ENCODE data around the gene LAMB3. TPM values are rescaled to one million over a fixed set of nuclear protein-coding genes. Genes with fewer than 3 reads are reported as not detected.

The LAMB3 gene
- total and polyA plus RNA-seq, 2 donors (not counting 1 experiment from before 2014, with no cell fraction given), result 0.33 to 0.37 TPM

DNA sequence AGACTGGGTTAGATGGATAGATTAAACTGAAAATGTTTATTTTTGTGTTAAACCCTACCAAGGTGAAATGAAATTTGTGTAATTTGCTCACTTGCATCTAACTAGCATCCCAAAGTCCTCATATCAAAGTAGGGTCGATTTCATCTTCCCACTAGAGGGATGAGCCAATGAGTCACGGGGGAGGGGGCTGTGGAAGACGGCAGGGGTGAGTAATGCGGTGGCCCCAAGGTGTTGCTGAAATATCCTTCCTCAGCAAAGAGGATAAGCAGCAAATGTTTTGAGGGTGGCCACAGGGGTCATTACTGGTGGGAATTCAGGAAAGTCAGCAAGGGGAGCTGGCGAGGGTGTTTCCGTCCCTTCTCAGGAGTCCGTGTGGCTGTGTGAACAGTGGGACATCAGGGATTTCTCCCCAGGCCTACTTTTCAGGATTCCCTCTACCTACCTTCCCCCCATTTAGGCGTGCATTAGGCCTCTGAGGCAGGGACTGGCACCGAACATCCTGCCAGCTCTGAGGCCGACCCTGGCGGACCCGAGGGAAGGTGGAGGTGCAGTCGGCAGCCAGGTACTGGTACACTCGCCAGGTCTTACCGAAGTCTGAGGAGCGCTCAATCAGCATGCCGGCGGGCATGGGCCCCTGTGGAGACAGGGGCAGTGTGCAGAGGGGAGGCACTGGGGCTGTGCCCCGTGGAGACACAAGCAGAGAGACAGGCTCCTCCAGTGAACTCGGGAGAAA is 18.1 kb downstream of the LAMB3 start:
- H3K27me3 Mint-ChIP-seq, result peaks cover 9% of the 10 kb centered on the region
- 95% methylated on average over 16 of the region's 20 CpGs for WGBS (ENCODE audit: insufficient coverage)
- no peak for DNase-seq
- no peak for TF ChIP-seq EZH2 (IDR thresholded peaks at IDR 0.05; ENCODE audit: borderline replicate concordance, insufficient read depth, low read depth, low read length, poor library complexity, severe bottlenecking)
- TF ChIP-seq CTCF (IDR thresholded peaks at IDR 0.05), result no peak
- no peaks in the 10 kb centered on the region for H3K9me3 Mint-ChIP-seq (ENCODE audit: insufficient read depth)
- H3K27ac Mint-ChIP-seq, result no peak overlapping the region
- ChIA-PET POLR2A (no interaction called here), CTCF (interaction anchor here (0.6 kb wide), 1 partner anchor 202 kb away, joined by 4 read pairs; no protein-coding TSS in a partner anchor)
- H3K4me1 Mint-ChIP-seq, result peaks cover 3% of the 10 kb centered on the region
- ATAC-seq (ENCODE audit: low read depth), result no peak
- H3K4me2 ChIP-seq (replicated peaks; ENCODE audit: low read depth, low read length, poor library complexity, severe bottlenecking), result no peak overlapping the region
- no peaks in the 10 kb centered on the region for H3K27me3 ChIP-seq (replicated peaks in 1 of 4; ENCODE audit: control extremely low read depth in 1 of 4, control insufficient read depth in 3 of 4, insufficient read depth in 4 of 4, low read length in 3 of 4)
- H3K9ac ChIP-seq (ENCODE audit: low read length), result no peak overlapping the region
- no peaks in the 10 kb centered on the region for H4K20me1 ChIP-seq (ENCODE audit: control insufficient read depth, insufficient read depth, low read length, poor library complexity, severe bottlenecking)
- intact Hi-C loops (cut with micrococcal nuclease), result no loop called here
- no peak overlapping the region for H3K4me3 ChIP-seq (ENCODE audit: control extremely low read depth in 1 of 5, extremely low read depth in 1 of 5, insufficient read depth in 1 of 5, low read depth in 2 of 5, low read length in 4 of 5)
- no peaks in the 10 kb centered on the region for H3K4me1 ChIP-seq (ENCODE audit: control insufficient read depth in 2 of 2, insufficient read depth in 2 of 2, low read length in 2 of 2)
- H3K79me2 ChIP-seq (ENCODE audit: control insufficient read depth, insufficient read depth, low read length), result no peaks in the 10 kb centered on the region
- H3K36me3 ChIP-seq (replicated peaks in 1 of 2; ENCODE audit: control extremely low read depth in 1 of 2, control insufficient read depth in 1 of 2, extremely low read depth in 1 of 2, insufficient read depth in 2 of 2, low read length in 1 of 2), result no peaks in the 10 kb centered on the region
- no peaks in the 10 kb centered on the region for H3K9me3 ChIP-seq (ENCODE audit: control extremely low read depth in 1 of 3, control insufficient read depth in 2 of 3, insufficient read depth in 1 of 3, low read length in 2 of 3)
- no peak overlapping the region for H3K4me3 Mint-ChIP-seq
- no peak overlapping the region for H3K27ac ChIP-seq (ENCODE audit: low read length in 2 of 2)
- no peak overlapping the region for H2AFZ ChIP-seq (ENCODE audit: insufficient read depth, low read depth, low read length, poor library complexity, severe bottlenecking)

DNA sequence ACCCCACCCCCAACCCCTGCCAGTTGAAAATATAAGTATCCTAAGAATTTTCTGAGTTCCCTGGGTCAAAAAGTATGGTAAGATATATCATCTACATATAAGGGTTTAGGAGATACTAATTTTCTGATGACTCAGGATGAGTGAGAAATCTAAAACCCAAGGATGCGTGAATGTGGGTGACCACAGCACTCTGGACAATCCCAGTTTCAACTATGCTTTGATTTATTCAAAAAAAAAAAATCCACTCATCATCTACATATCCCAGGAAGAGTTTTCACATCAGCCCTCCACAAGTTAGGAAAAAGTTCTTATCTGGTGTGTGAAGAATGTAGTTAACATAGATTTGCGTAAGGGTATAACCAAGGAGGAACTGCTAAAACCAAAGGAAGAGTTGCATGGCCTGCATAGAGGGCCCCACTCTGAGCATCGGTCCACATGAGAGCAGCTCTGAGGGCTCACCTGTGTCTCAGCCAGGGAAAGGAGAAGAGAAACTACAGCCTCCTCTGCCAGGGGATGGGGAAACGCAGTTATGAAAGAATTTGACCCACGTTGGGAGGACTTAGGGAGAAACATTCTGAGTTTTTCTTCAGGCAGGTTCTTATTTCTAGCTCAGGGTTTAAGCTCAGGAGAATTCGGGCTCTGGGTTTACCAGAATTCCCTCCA is 18.8 kb downstream of the LAMB3 start:
- WGBS (ENCODE audit: insufficient coverage), result 41% methylated on average over 4 of the region's 6 CpGs
- DNase-seq, result no peak
- no peak for TF ChIP-seq CTCF (IDR thresholded peaks at IDR 0.05)
- no peak for TF ChIP-seq EZH2 (IDR thresholded peaks at IDR 0.05; ENCODE audit: borderline replicate concordance, insufficient read depth, low read depth, low read length, poor library complexity, severe bottlenecking)
- peaks cover 0 to 4% (median 0%) of the 10 kb centered on the region in 4 experiments for H3K27me3 ChIP-seq (replicated peaks in 1 of 4; ENCODE audit: control extremely low read depth in 1 of 4, control insufficient read depth in 3 of 4, insufficient read depth in 4 of 4, low read length in 3 of 4)
- no peak overlapping the region for H2AFZ ChIP-seq (ENCODE audit: insufficient read depth, low read depth, low read length, poor library complexity, severe bottlenecking)
- peaks cover 3% of the 10 kb centered on the region for H3K4me1 Mint-ChIP-seq
- H3K4me2 ChIP-seq (replicated peaks; ENCODE audit: low read depth, low read length, poor library complexity, severe bottlenecking), result no peak overlapping the region
- H4K20me1 ChIP-seq (ENCODE audit: control insufficient read depth, insufficient read depth, low read length, poor library complexity, severe bottlenecking), result no peaks in the 10 kb centered on the region
- H3K4me3 ChIP-seq (ENCODE audit: control extremely low read depth in 1 of 5, extremely low read depth in 1 of 5, insufficient read depth in 1 of 5, low read depth in 2 of 5, low read length in 4 of 5), result no peak overlapping the region
- ChIA-PET CTCF (no interaction called here), POLR2A (no interaction called here)
- no peaks in the 10 kb centered on the region for H3K36me3 ChIP-seq (replicated peaks in 1 of 2; ENCODE audit: control extremely low read depth in 1 of 2, control insufficient read depth in 1 of 2, extremely low read depth in 1 of 2, insufficient read depth in 2 of 2, low read length in 1 of 2)
- no peaks in the 10 kb centered on the region for H3K9me3 ChIP-seq (ENCODE audit: control extremely low read depth in 1 of 3, control insufficient read depth in 2 of 3, insufficient read depth in 1 of 3, low read length in 2 of 3)
- no peak overlapping the region for H3K4me3 Mint-ChIP-seq
- H3K79me2 ChIP-seq (ENCODE audit: control insufficient read depth, insufficient read depth, low read length), result no peaks in the 10 kb centered on the region
- ATAC-seq (ENCODE audit: low read depth), result peak; percentile 33
- no peak overlapping the region for H3K9ac ChIP-seq (ENCODE audit: low read length)
- H3K9me3 Mint-ChIP-seq (ENCODE audit: insufficient read depth), result no peaks in the 10 kb centered on the region
- no peak overlapping the region for H3K27ac ChIP-seq (ENCODE audit: low read length in 2 of 2)
- no peak overlapping the region for H3K27ac Mint-ChIP-seq
- intact Hi-C loops (cut with micrococcal nuclease), result no loop called here
- peaks cover 12% of the 10 kb centered on the region for H3K27me3 Mint-ChIP-seq
- no peaks in the 10 kb centered on the region for H3K4me1 ChIP-seq (ENCODE audit: control insufficient read depth in 2 of 2, insufficient read depth in 2 of 2, low read length in 2 of 2)
